Panc1 (cell line): Measurements from ENCODE around the gene C1orf159. TPM values are rescaled to one million over a fixed set of nuclear protein-coding genes. Genes with fewer than 3 reads are reported as not detected.

Source experiments
- ATAC-seq: fragments of 200-7000 bp; cut with Tn5 transposase; 2 replicates; pipeline ENCODE4 v1.9.1; 2020; ENCODE audit warnings: mild to moderate bottlenecking, moderate library complexity
- BruUV-seq: library from RNA; stranded (reverse); fragments of 400-500 nt; replicated peaks from 2 replicates; lab custom pipeline; 2021; lab: Mats Ljungman, UMichigan
- CTCF ChIA-PET: fragments of 300-600 bp; sonication (Branson Sonifier 250); formaldehyde crosslinking; loops from one replicate; lab custom pipeline; 2022; ENCODE audit warnings: antibody characterized with exemption; lab: Charles Lee
- POLR2A ChIA-PET: fragments of 300-600 bp; sonication (Branson Sonifier 250); formaldehyde crosslinking; loops from one replicate; lab custom pipeline; 2022; ENCODE audit warnings: antibody characterized with exemption; lab: Charles Lee
- DNase-seq: peaks from one replicate; pipeline ENCODE4 v3.0.0-alpha.2; 2010; ENCODE audit warnings: low read depth, low spot score
- H3K27ac ChIP-seq: 2 replicates; pipeline ENCODE4 v1.5.1; 2011; ENCODE audit warnings: mild to moderate bottlenecking, low read length, inconsistent platforms
- H3K27me3 ChIP-seq: fragments of 200-500 bp; sonication (Bioruptor generic); 2 replicates; pipeline ENCODE4 v1.6.0; 2014; ENCODE audit warnings: low read length, inconsistent platforms; ENCODE audit not compliant: control insufficient read depth, insufficient read depth
- H3K36me3 ChIP-seq: fragments of 200-500 bp; sonication (Bioruptor generic); 2 replicates; pipeline ENCODE4 v1.5.1; 2014; ENCODE audit warnings: inconsistent platforms, mild to moderate bottlenecking, low read length, moderate library complexity; ENCODE audit not compliant: control insufficient read depth, insufficient read depth
- H3K4me1 ChIP-seq: 2 replicates; pipeline ENCODE4 v1.5.1; 2011; ENCODE audit warnings: inconsistent platforms, mild to moderate bottlenecking, low read length, moderate library complexity; ENCODE audit not compliant: control insufficient read depth, insufficient read depth
- H3K4me3 ChIP-seq, 2 experiments: 2 replicates each; pipeline ENCODE4 v1.5.1; 2011 to 2012; ENCODE audit warnings: low read depth in 2 of 2, low read length in 2 of 2, mild to moderate bottlenecking in 2 of 2, inconsistent platforms in 1 of 2, moderate library complexity in 1 of 2
- H3K9me3 ChIP-seq: fragments of 200-500 bp; sonication (Bioruptor generic); 2 replicates; pipeline ENCODE4 v1.5.1; 2014; ENCODE audit warnings: low read depth, mild to moderate bottlenecking, inconsistent platforms, low read length, moderate library complexity; ENCODE audit not compliant: control insufficient read depth, insufficient read depth
- CTCF ChIP-seq: fragments of 450-650 bp; IDR thresholded peaks from 2 replicates; pipeline ENCODE4 v1.5.1; 2017; ENCODE audit warnings: mild to moderate bottlenecking
- POLR2AphosphoS5 ChIP-seq: IDR thresholded peaks from 2 replicates; pipeline ENCODE4 v1.6.1; 2012; ENCODE audit warnings: mild to moderate bottlenecking, low read depth, low read length, moderate library complexity
- REST ChIP-seq, 2 experiments: IDR thresholded peaks; 2 replicates each; pipeline ENCODE4 v1.6.1; 2011 to 2012; ENCODE audit warnings: low read depth in 2 of 2, control low read depth in 1 of 2, low read length in 1 of 2, mild to moderate bottlenecking in 1 of 2, moderate library complexity in 1 of 2; ENCODE audit not compliant: insufficient read depth in 1 of 2
- SIN3A ChIP-seq: IDR thresholded peaks from 2 replicates; pipeline ENCODE4 v1.6.1; 2012; ENCODE audit warnings: low read depth, mild to moderate bottlenecking, low read length, moderate library complexity, borderline replicate concordance; ENCODE audit not compliant: insufficient read depth
- TCF7L2 ChIP-seq: IDR thresholded peaks from 2 replicates; pipeline ENCODE4 v1.6.1; 2011; ENCODE audit warnings: mild to moderate bottlenecking, low read depth, low read length, inconsistent platforms
- in situ Hi-C: cut with HindIII; loops from 2 replicates; pipeline ENCODE4 v1.10.0; 2016; ENCODE audit warnings: low sequenced_read_pairs, low pct_unique_long_range_greater_than_20kb
- intact Hi-C: fragments of 100-400 bp; cut with micrococcal nuclease; formaldehyde crosslinking; loops from one replicate; pipeline ENCODE4 v1.10.0; 2022; ENCODE audit not compliant: unreplicated experiment
- total RNA-seq: library from RNA; stranded (reverse); gene quantifications from one replicate; pipeline ENCODE4 v1.2.1, GENCODE V29; 2021; ENCODE audit not compliant: unreplicated experiment

The C1orf159 gene
- total RNA-seq, 1 experiment from 2014 or later, result 28.8 TPM

- CTCF ChIA-PET, result interaction anchor here (1.0 to 1.6 kb wide), 4 partner anchors 9 to 80 kb away, joined by 4 to 11 read pairs (median 7); no protein-coding TSS in a partner anchor
- H3K9me3 ChIP-seq, result no peaks in the 10 kb centered on the region
- H3K4me1 ChIP-seq, result peaks cover 20% of the 10 kb centered on the region
- no peaks in the 10 kb centered on the region for H3K36me3 ChIP-seq
- intact Hi-C loops (loop anchor here (10.0 kb wide), 1 partner anchor 49 kb away; the partner anchor contains the start of gene ISG15), in situ Hi-C loops (no loop called here)
- no peak for TF ChIP-seq POLR2AphosphoS5
- POLR2A ChIA-PET, result no interaction called here
- H3K4me3 ChIP-seq, result peak overlapping the region in 1 of 2 experiments; percentile 41; a peak in 2 of 4 replicates
- H3K27me3 ChIP-seq, result no peaks in the 10 kb centered on the region
- no peak for DNase-seq
- peak; percentile 25 for ATAC-seq
- H3K27ac ChIP-seq, result no peak overlapping the region
- BruUV-seq, result no TSS peak
These were observed 52.5 kb downstream of the C1orf159 start for GRCh38 chr1:1063261-1063944.

GRCh38 chr1:1062348-1063163 lies 53.3 kb downstream of the C1orf159 start:
- no peaks in the 10 kb centered on the region for H3K27me3 ChIP-seq
- CTCF ChIA-PET, result interaction anchor here (0.6 to 1.6 kb wide), 5 partner anchors 24 to 79 kb away, joined by 3 to 9 read pairs (median 4); partner anchors contain the start of gene ISG15
- ATAC-seq (no peak), DNase-seq (no peak)
- H3K4me1 ChIP-seq, result peaks cover 20% of the 10 kb centered on the region
- H3K36me3 ChIP-seq, result no peaks in the 10 kb centered on the region
- no peaks in the 10 kb centered on the region for H3K9me3 ChIP-seq
- in situ Hi-C loops (no loop called here), intact Hi-C loops (loop anchor here (10.0 kb wide), 1 partner anchor 48 kb away; the partner anchor contains the start of gene ISG15)
- H3K4me3 ChIP-seq, result peak overlapping the region in 1 of 2 experiments; percentile 0; a peak in 1 of 4 replicates
- H3K27ac ChIP-seq, result no peak overlapping the region
- no peak for TF ChIP-seq POLR2AphosphoS5
- no peak for TF ChIP-seq TCF7L2
- no peak for TF ChIP-seq REST (IDR thresholded peaks at IDR 0.05; ENCODE audit: insufficient read depth in 1 of 2, low read depth in 2 of 2, low read length in 1 of 2)
- no peak for TF ChIP-seq SIN3A
- no peak for TF ChIP-seq CTCF
- POLR2A ChIA-PET, result no interaction called here
- no TSS peak for BruUV-seq
